ENCODE data around the gene MOXD1. TPM values are rescaled to one million over a fixed set of nuclear protein-coding genes. Genes with fewer than 3 reads are reported as not detected.
A peak's percentile ranks its signal among the peaks of the same experiment; 100 is the strongest.

The MOXD1 gene
- polyA plus RNA-seq, 4 donors = 0.45 to 5.3 (median 2.2) TPM

DNA sequence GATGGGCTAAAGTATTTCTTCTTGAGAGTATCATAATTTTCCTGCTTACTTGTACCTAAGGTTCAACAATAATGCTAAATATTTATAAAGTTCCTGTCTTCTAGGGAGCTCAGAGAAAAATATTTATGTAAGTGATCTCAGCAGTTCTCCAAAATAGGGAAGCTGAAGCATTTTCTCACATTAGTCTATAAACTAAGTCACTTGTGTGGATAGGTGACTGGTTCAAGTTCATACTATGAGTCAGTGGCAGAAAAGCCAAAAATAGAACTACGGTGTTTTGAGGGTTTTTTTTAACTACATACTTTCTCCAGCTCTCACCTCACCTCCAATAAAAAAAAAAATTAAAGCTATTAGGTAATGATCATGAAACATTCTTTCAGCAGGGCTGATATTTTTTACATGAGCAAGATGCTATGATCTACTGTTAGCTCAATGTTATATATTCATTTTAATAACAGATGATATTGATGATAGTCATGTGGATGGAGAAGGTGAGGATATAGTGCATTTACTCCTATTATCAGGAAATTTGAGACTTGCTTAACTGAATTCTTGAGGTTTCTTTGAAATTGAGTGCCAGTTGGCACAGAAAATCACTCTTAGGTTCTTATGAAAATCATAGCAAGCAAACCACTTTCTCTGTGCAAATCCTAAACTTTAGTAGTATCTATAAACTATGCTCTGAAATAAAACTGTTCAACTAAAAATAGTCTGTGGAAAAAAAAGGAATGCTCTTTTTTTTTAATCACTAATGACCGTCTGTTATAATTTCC is 4.1 kb upstream of the MOXD1 start:
- DNase-seq (no peak), FAIRE-seq (no peak)
- 48 to 55% (median 54%) methylated on average over 2 of the region's 2 CpGs for WGBS, 3 donors
- no peaks in the 10 kb centered on the region for H3K36me3 ChIP-seq (ENCODE audit: control insufficient read depth in 3 of 3, insufficient read depth in 2 of 3, low read depth in 1 of 3, low read length in 3 of 3)
- no peaks in the 10 kb centered on the region for H3K9me3 ChIP-seq (ENCODE audit: control insufficient read depth in 2 of 2, insufficient read depth in 1 of 2, low read depth in 1 of 2, low read length in 1 of 2)
- peaks cover 0 to 4% (median 0%) of the 10 kb centered on the region in 3 donors for H3K4me1 ChIP-seq (ENCODE audit: control insufficient read depth in 3 of 3, insufficient read depth in 2 of 3, low read depth in 1 of 3, low read length in 2 of 3)
- no peak overlapping the region for H3K4me3 ChIP-seq (ENCODE audit: low read depth in 1 of 3, low read length in 3 of 3)
- H3K27me3 ChIP-seq (ENCODE audit: control insufficient read depth in 3 of 3, insufficient read depth in 3 of 3, low read length in 3 of 3) = peaks cover 0 to 31% (median 5%) of the 10 kb centered on the region in 3 donors
- H3K27ac ChIP-seq (ENCODE audit: low read depth in 1 of 3, low read length in 2 of 3) = no peak overlapping the region

DNA sequence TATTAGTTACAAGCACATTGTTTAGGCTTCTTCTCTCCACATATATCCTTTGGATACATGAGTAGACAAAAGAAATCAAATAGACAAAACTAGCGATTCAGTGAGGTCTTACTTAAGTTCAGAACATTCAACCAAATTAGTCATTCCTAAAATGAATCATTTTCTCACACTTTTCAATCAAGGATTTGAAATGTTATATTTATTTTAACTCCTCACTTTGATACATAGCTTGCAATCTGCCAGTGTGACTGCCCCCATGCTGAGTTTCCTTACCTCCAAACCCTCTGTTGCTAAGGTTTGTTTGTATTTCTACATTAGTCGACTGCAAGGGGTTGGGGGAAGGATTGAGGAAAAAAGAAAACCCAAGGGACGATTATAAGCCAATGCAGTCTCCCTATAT is 3.5 kb upstream of the MOXD1 start:
- DNase-seq = no peak
- Histone ChIP-seq H3K9me3 (ENCODE audit: control insufficient read depth in 2 of 2, insufficient read depth in 1 of 2, low read depth in 1 of 2, low read length in 1 of 2) (no peaks in the 10 kb centered on the region), H3K27ac (ENCODE audit: low read depth in 1 of 3, low read length in 2 of 3) (no peak overlapping the region), H3K36me3 (ENCODE audit: control insufficient read depth in 3 of 3, insufficient read depth in 2 of 3, low read depth in 1 of 3, low read length in 3 of 3) (no peaks in the 10 kb centered on the region), H3K27me3 (ENCODE audit: control insufficient read depth in 3 of 3, insufficient read depth in 3 of 3, low read length in 3 of 3) (peaks cover 0 to 37% (median 5%) of the 10 kb centered on the region in 3 donors), H3K4me1 (ENCODE audit: control insufficient read depth in 3 of 3, insufficient read depth in 2 of 3, low read depth in 1 of 3, low read length in 2 of 3) (peaks cover 0 to 4% (median 0%) of the 10 kb centered on the region in 3 donors), H3K4me3 (ENCODE audit: low read depth in 1 of 3, low read length in 3 of 3) (no peak overlapping the region)
- 32 to 37% (median 34%) methylated on average over 3 of the region's 3 CpGs for WGBS, 3 donors
- no peak for FAIRE-seq

DNA sequence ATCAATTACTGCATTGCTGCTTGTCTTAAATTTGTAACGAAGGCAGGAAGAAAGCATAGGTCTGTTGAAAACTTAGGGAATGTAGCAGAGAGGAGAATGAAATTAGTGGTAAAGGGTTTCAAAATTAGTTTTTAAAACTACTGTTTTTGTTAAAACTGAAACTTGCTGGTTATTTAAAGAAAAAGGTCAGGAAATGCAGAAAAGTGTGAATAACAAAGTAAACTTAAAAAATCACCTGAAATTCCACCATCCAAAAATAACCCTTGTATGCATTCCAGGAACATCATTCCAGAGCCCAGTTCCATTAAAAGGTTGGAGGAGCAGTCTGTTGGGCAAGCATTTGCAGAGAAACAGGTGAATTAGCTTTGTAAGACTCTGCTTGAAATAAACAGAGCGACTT is 3.1 kb upstream of the MOXD1 start:
- Histone ChIP-seq H3K36me3 (ENCODE audit: control insufficient read depth in 3 of 3, insufficient read depth in 2 of 3, low read depth in 1 of 3, low read length in 3 of 3) (no peaks in the 10 kb centered on the region), H3K27ac (ENCODE audit: low read depth in 1 of 3, low read length in 2 of 3) (no peak overlapping the region), H3K4me3 (ENCODE audit: low read depth in 1 of 3, low read length in 3 of 3) (no peak overlapping the region), H3K27me3 (ENCODE audit: control insufficient read depth in 3 of 3, insufficient read depth in 3 of 3, low read length in 3 of 3) (peaks cover 0 to 38% (median 5%) of the 10 kb centered on the region in 3 donors), H3K9me3 (ENCODE audit: control insufficient read depth in 2 of 2, insufficient read depth in 1 of 2, low read depth in 1 of 2, low read length in 1 of 2) (no peaks in the 10 kb centered on the region), H3K4me1 (ENCODE audit: control insufficient read depth in 3 of 3, insufficient read depth in 2 of 3, low read depth in 1 of 3, low read length in 2 of 3) (peaks cover 0 to 4% (median 0%) of the 10 kb centered on the region in 3 donors)
- WGBS, 3 donors = 62 to 64% (median 63%) methylated on average over 2 of the region's 2 CpGs
- FAIRE-seq (no peak), DNase-seq (no peak)

DNA sequence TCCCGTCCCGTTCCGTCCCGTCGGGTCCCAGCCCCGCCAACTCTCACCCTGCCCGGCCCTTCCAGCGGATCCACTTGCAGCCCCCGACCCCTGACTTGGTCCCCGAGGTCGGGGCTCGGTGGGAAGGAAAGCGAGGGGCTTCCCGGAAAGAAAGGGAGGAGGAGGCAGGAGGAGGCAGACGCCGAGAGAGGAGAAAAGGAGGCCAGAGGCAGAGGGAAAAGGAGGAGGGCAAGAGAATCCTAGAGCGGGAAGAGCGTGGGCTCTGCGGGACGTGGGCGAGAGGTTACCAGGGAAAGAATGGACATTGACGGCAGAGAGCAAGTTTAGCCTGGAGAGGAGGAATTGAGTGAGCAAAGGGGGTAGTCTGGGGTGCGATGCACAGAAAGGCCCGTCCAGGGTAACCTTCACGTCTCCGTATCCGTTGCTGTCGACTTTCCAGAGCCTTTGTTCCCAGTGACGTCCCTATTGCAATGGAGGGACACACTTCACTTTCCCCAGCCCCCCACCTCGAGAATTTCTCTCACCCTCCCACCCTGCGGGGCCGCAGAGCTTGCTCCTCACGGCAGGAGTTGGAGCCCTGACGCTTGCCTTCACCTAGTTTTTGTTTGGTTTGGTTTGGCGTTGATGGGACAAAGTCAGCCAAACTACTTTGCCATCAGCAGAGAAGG is 477 bp upstream of the MOXD1 start:
- H3K36me3 ChIP-seq (ENCODE audit: control insufficient read depth in 3 of 3, insufficient read depth in 2 of 3, low read depth in 1 of 3, low read length in 3 of 3) = no peaks in the 10 kb centered on the region
- WGBS, 3 donors = 10 to 18% (median 15%) methylated on average over 34 to 35 of the region's 35 CpGs
- H3K4me3 ChIP-seq (ENCODE audit: low read depth in 1 of 3, low read length in 3 of 3) = peak overlapping the region; percentile 50 to 60 (median 51)
- DNase-seq (peak in 1 of 2 donors; percentile 29), FAIRE-seq (no peak)
- no peaks in the 10 kb centered on the region for H3K9me3 ChIP-seq (ENCODE audit: control insufficient read depth in 2 of 2, insufficient read depth in 1 of 2, low read depth in 1 of 2, low read length in 1 of 2)
- H3K27me3 ChIP-seq (ENCODE audit: control insufficient read depth in 3 of 3, insufficient read depth in 3 of 3, low read length in 3 of 3) = peaks cover 0 to 43% (median 9%) of the 10 kb centered on the region in 3 donors
- no peak overlapping the region for H3K27ac ChIP-seq (ENCODE audit: low read depth in 1 of 3, low read length in 2 of 3)
- peaks cover 0 to 4% (median 0%) of the 10 kb centered on the region in 3 donors for H3K4me1 ChIP-seq (ENCODE audit: control insufficient read depth in 3 of 3, insufficient read depth in 2 of 3, low read depth in 1 of 3, low read length in 2 of 3)

DNA sequence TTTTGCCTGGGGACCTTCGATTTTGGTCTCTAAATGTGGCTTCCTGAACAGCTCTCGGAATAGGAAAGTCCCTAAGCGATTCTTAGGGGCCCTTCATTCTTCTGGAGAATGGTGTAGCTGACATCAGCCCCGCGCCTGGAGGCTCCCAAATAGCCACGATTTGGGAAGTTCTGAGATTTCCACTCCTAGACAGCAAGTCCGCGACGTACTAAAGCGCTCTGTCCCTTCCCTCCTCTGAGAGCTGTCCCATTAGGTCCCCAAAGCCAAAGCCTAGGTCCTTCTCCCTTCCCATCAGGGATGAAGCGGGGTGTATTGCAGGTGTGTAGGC is 756 bp downstream of the MOXD1 start:
- WGBS, 3 donors = 18 to 24% (median 21%) methylated on average over 11 of the region's 11 CpGs
- Histone ChIP-seq H3K36me3 (ENCODE audit: control insufficient read depth in 3 of 3, insufficient read depth in 2 of 3, low read depth in 1 of 3, low read length in 3 of 3) (no peaks in the 10 kb centered on the region), H3K4me1 (ENCODE audit: control insufficient read depth in 3 of 3, insufficient read depth in 2 of 3, low read depth in 1 of 3, low read length in 2 of 3) (peaks cover 0 to 4% (median 0%) of the 10 kb centered on the region in 3 donors), H3K9me3 (ENCODE audit: control insufficient read depth in 2 of 2, insufficient read depth in 1 of 2, low read depth in 1 of 2, low read length in 1 of 2) (no peaks in the 10 kb centered on the region), H3K27ac (ENCODE audit: low read depth in 1 of 3, low read length in 2 of 3) (no peak overlapping the region), H3K4me3 (ENCODE audit: low read depth in 1 of 3, low read length in 3 of 3) (peak overlapping the region; percentile 50 to 60 (median 53)), H3K27me3 (ENCODE audit: control insufficient read depth in 3 of 3, insufficient read depth in 3 of 3, low read length in 3 of 3) (peaks cover 0 to 43% (median 9%) of the 10 kb centered on the region in 3 donors)
- DNase-seq = peak in 1 of 2 donors; percentile 12
- FAIRE-seq = no peak

DNA sequence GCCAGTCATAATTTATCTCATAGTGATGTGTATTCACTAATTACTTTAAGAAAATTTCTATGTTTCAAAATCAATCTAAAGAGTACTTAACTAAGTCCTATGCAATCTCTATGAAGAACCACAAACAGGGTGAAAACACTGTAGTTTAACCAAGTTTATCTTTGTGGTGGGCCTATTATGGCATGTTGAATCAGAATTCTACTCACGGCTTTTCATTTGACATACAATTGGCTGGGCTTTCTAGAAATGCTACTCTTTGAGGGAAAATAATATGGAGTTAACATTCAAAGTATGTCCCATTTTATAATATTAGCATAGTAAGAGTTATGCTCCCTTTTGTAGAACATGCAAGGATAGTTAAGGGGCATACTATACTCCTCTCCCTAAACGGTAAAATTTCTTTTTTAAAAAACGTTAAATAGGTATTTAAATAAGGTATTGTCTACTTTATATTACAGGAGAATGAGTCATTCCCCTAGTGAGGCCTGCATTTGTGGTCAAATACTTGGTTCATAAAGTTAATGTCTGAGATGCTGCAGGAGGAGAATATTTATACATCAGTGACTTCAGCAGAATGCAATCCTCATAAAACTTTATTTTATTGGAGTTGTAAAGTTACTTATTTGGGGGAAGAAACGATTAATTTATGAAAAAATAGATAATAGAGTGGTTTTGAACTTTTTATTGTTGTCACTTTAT is 1.8 kb downstream of the MOXD1 start:
- no peak for FAIRE-seq
- 49 to 65% (median 52%) methylated on average over 4 of the region's 4 CpGs for WGBS, 3 donors

DNA sequence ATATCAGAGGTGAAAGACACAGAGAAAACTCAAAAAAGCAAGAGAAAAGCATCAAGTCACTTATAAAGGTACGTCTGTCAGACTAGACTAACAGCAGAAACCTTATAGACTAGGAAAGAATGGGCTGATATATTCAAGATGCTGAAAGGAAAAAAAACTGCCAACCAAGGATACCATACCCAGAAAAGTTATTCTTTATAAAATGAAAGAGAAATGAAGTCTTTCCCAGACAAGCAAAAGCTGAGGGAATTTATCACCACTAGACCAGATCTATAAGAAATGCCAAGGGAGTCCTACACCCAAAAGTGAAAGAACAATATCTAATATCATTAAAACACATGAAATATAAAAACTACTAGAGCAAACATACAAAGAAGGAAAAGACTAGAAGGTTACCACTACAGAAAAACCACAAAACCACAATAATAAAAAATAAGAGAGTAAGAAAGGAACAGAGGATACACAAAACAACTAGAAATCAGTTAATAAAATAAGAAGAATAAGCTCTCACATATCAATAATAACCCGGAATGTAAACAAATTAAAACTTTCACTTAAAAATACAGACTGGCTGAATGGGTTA is 6.2 kb downstream of the MOXD1 start:
- Histone ChIP-seq H3K27ac (ENCODE audit: low read depth in 1 of 3, low read length in 2 of 3) (no peak overlapping the region), H3K4me3 (ENCODE audit: low read depth in 1 of 3, low read length in 3 of 3) (no peak overlapping the region), H3K4me1 (ENCODE audit: control insufficient read depth in 3 of 3, insufficient read depth in 2 of 3, low read depth in 1 of 3, low read length in 2 of 3) (no peaks in the 10 kb centered on the region), H3K27me3 (ENCODE audit: control insufficient read depth in 3 of 3, insufficient read depth in 3 of 3, low read length in 3 of 3) (peaks cover 0 to 10% (median 4%) of the 10 kb centered on the region in 3 donors), H3K9me3 (ENCODE audit: control insufficient read depth in 2 of 2, insufficient read depth in 1 of 2, low read depth in 1 of 2, low read length in 1 of 2) (peaks cover 0 to 5% of the 10 kb centered on the region in 2 donors), H3K36me3 (ENCODE audit: control insufficient read depth in 3 of 3, insufficient read depth in 2 of 3, low read depth in 1 of 3, low read length in 3 of 3) (no peaks in the 10 kb centered on the region)
- FAIRE-seq = no peak
- whole genome bisulfite sequencing, 3 donors = 85 to 93% (median 89%) methylated on average over 2 of the region's 2 CpGs
- no peak for DNase-seq

More for the DNA sequence above, 1.8 kb downstream of the MOXD1 start:
- no peak for DNase-seq
- Histone ChIP-seq H3K36me3 (ENCODE audit: control insufficient read depth in 3 of 3, insufficient read depth in 2 of 3, low read depth in 1 of 3, low read length in 3 of 3) (no peaks in the 10 kb centered on the region), H3K27me3 (ENCODE audit: control insufficient read depth in 3 of 3, insufficient read depth in 3 of 3, low read length in 3 of 3) (peaks cover 0 to 43% (median 9%) of the 10 kb centered on the region in 3 donors), H3K9me3 (ENCODE audit: control insufficient read depth in 2 of 2, insufficient read depth in 1 of 2, low read depth in 1 of 2, low read length in 1 of 2) (no peaks in the 10 kb centered on the region), H3K27ac (ENCODE audit: low read depth in 1 of 3, low read length in 2 of 3) (no peak overlapping the region), H3K4me1 (ENCODE audit: control insufficient read depth in 3 of 3, insufficient read depth in 2 of 3, low read depth in 1 of 3, low read length in 2 of 3) (peaks cover 0 to 4% (median 0%) of the 10 kb centered on the region in 3 donors), H3K4me3 (ENCODE audit: low read depth in 1 of 3, low read length in 3 of 3) (no peak overlapping the region)

DNA sequence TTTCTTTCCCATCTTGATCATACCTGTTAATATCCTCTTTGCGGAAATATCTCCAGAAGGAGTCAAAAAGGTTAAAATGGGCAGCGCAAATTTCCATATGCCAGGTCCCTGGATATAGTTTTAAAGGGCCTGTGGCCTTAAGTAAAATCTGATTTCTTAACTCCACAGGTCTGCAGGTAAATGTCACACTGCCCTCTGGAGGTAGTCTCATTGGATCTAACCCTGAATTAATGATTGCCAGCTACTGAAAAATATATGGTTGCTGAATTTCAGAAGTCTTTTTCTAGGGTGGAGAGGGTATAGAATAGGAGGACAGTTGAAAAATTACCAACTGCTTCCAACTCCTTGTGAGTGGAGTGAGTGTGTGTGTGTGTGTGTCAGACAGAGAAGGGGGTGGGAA is 8.5 kb downstream of the MOXD1 start:
- peak in 1 of 2 donors; percentile 23 for DNase-seq
- Histone ChIP-seq H3K4me1 (ENCODE audit: control insufficient read depth in 3 of 3, insufficient read depth in 2 of 3, low read depth in 1 of 3, low read length in 2 of 3) (no peaks in the 10 kb centered on the region), H3K4me3 (ENCODE audit: low read depth in 1 of 3, low read length in 3 of 3) (no peak overlapping the region), H3K27ac (ENCODE audit: low read depth in 1 of 3, low read length in 2 of 3) (no peak overlapping the region), H3K9me3 (ENCODE audit: control insufficient read depth in 2 of 2, insufficient read depth in 1 of 2, low read depth in 1 of 2, low read length in 1 of 2) (peaks cover 0 to 5% of the 10 kb centered on the region in 2 donors), H3K27me3 (ENCODE audit: control insufficient read depth in 3 of 3, insufficient read depth in 3 of 3, low read length in 3 of 3) (peaks cover 0 to 4% (median 0%) of the 10 kb centered on the region in 3 donors), H3K36me3 (ENCODE audit: control insufficient read depth in 3 of 3, insufficient read depth in 2 of 3, low read depth in 1 of 3, low read length in 3 of 3) (no peaks in the 10 kb centered on the region)
- no peak for FAIRE-seq
- 92 to 100% (median 97%) methylated on average over 2 of the region's 2 CpGs for WGBS, 3 donors
